Esophagus muscularis mucosa (tissue), 4 donors: Measurements from ENCODE around the gene RTKN.

Experiments used
- CTCF ChIP-seq, 3 experiments: fragments of 200-600 bp in 2 of 3; fragments of 450-650 bp in 1 of 3; sonication (generic) in 2 of 3; IDR thresholded peaks; one replicate each; pipeline ENCODE4 v1.5.1; 2017 to 2019; ENCODE audit warnings: antibody characterized with exemption in 3 of 3, mild to moderate bottlenecking in 2 of 3, moderate library complexity in 1 of 3
- EP300 ChIP-seq: sonication (generic); formaldehyde crosslinking; IDR thresholded peaks from one replicate; pipeline ENCODE4 v1.6.1; 2017; ENCODE audit warnings: antibody characterized with exemption
- POLR2A ChIP-seq: fragments of 450-650 bp; IDR thresholded peaks from one replicate; pipeline ENCODE4 v1.6.1; 2017; ENCODE audit warnings: antibody characterized with exemption, moderate library complexity, mild to moderate bottlenecking, low read depth

GRCh38 chr2:74430502-74430901, 11.2 kb downstream of the RTKN start:
- TF ChIP-seq CTCF (IDR thresholded peaks at IDR 0.05) (no peak), EP300 (no peak), POLR2A (no peak)
